Liver (tissue), 9 donors: ENCODE data around the gene TEX14. TPM values are rescaled to one million over a fixed set of nuclear protein-coding genes. Genes with fewer than 3 reads are reported as not detected.

Experiments used
- DNase-seq: peaks from one replicate; pipeline ENCODE4 v3.0.0-alpha.2; 2017; ENCODE audit warnings: low spot score
- H3K27ac ChIP-seq, 2 donors: one replicate each; pipeline ENCODE4 v1.7.0; 2013; ENCODE audit warnings: inconsistent platforms in 2 of 2, low read length in 2 of 2, control low read depth in 1 of 2, low read depth in 1 of 2, mild to moderate bottlenecking in 1 of 2
- H3K27me3 ChIP-seq, 4 donors: one replicate each; pipeline versions ENCODE4 v1.6.1 to v1.7.0; 2013; ENCODE audit warnings: low read length in 3 of 4, inconsistent platforms in 1 of 4, mild to moderate bottlenecking in 1 of 4, moderate library complexity in 1 of 4; ENCODE audit not compliant: control insufficient read depth in 4 of 4, insufficient read depth in 4 of 4
- H3K36me3 ChIP-seq, 4 donors: one replicate each; pipeline versions ENCODE4 v1.6.1 to v1.7.0; 2013; ENCODE audit warnings: low read length in 3 of 4, mild to moderate bottlenecking in 3 of 4, low read depth in 1 of 4, moderate library complexity in 1 of 4; ENCODE audit not compliant: control insufficient read depth in 4 of 4, insufficient read depth in 3 of 4
- H3K4me1 ChIP-seq, 4 donors: one replicate each; pipeline versions ENCODE4 v1.6.1 to v1.7.0; 2013; ENCODE audit warnings: low read length in 3 of 4, mild to moderate bottlenecking in 3 of 4, moderate library complexity in 1 of 4; ENCODE audit not compliant: control insufficient read depth in 4 of 4, insufficient read depth in 4 of 4
- H3K4me3 ChIP-seq, 3 donors: one replicate each; pipeline versions ENCODE4 v1.6.1 to v1.7.0; 2013; ENCODE audit warnings: low read length in 3 of 3, control low read depth in 1 of 3, low read depth in 1 of 3, mild to moderate bottlenecking in 1 of 3
- H3K9ac ChIP-seq, 2 donors: one replicate each; pipeline ENCODE4 v1.7.0; 2013; ENCODE audit warnings: low read length in 2 of 2, mild to moderate bottlenecking in 2 of 2, moderate library complexity in 2 of 2, control low read depth in 1 of 2, low read depth in 1 of 2
- H3K9me3 ChIP-seq, 4 donors: one replicate each; pipeline versions ENCODE4 v1.6.1 to v1.7.0; 2013; ENCODE audit warnings: low read length in 3 of 4; ENCODE audit not compliant: control insufficient read depth in 4 of 4
- ATF3 ChIP-seq: IDR thresholded peaks from 2 replicates; pipeline ENCODE4 v1.6.1; 2016; ENCODE audit warnings: antibody characterized with exemption
- EGR1 ChIP-seq, 2 donors: IDR thresholded peaks; 2 replicates each; pipeline ENCODE4 v1.6.1; 2016 to 2018; ENCODE audit warnings: antibody characterized with exemption in 2 of 2, low read depth in 2 of 2
- FOXA1 ChIP-seq: IDR thresholded peaks from 2 replicates; pipeline ENCODE4 v1.6.1; 2016; ENCODE audit warnings: antibody characterized with exemption
- FOXA2 ChIP-seq: IDR thresholded peaks from 2 replicates; pipeline ENCODE4 v1.6.1; 2016; ENCODE audit warnings: antibody characterized with exemption
- GABPA ChIP-seq, 2 donors: IDR thresholded peaks in 1 of 2; conservative IDR thresholded peaks in 1 of 2; 2 replicates each; pipeline ENCODE4 v1.6.1; 2016; ENCODE audit warnings: antibody characterized with exemption in 2 of 2, mild to moderate bottlenecking in 1 of 2, moderate library complexity in 1 of 2
- HNF4A ChIP-seq, 2 donors: conservative IDR thresholded peaks; 2 replicates each; pipeline ENCODE4 v1.6.1; 2016; ENCODE audit warnings: antibody characterized with exemption in 2 of 2, mild to moderate bottlenecking in 2 of 2
- HNF4G ChIP-seq: IDR thresholded peaks from 2 replicates; pipeline ENCODE4 v1.6.1; 2016; ENCODE audit warnings: antibody characterized with exemption
- NR2F2 ChIP-seq: IDR thresholded peaks from 2 replicates; pipeline ENCODE4 v1.6.1; 2016; ENCODE audit warnings: antibody characterized with exemption
- RAD21 ChIP-seq, 2 donors: IDR thresholded peaks; 2 replicates each; pipeline ENCODE4 v1.6.1; 2016; ENCODE audit warnings: antibody characterized with exemption in 2 of 2, mild to moderate bottlenecking in 2 of 2
- REST ChIP-seq: IDR thresholded peaks from 2 replicates; pipeline ENCODE4 v1.6.1; 2016; ENCODE audit warnings: antibody characterized with exemption, mild to moderate bottlenecking
- RXRA ChIP-seq, 2 donors: IDR thresholded peaks; 2 replicates each; pipeline ENCODE4 v1.6.1; 2017 to 2018; ENCODE audit warnings: antibody characterized with exemption in 2 of 2, mild to moderate bottlenecking in 1 of 2
- SP1 ChIP-seq: IDR thresholded peaks from 2 replicates; pipeline ENCODE4 v1.6.1; 2018; ENCODE audit warnings: antibody characterized with exemption, mild to moderate bottlenecking
- TAF1 ChIP-seq: conservative IDR thresholded peaks from 2 replicates; pipeline ENCODE4 v1.6.1; 2016; ENCODE audit warnings: antibody characterized with exemption, mild to moderate bottlenecking
- YY1 ChIP-seq: IDR thresholded peaks from 2 replicates; pipeline ENCODE4 v1.6.1; 2016; ENCODE audit warnings: antibody characterized with exemption, mild to moderate bottlenecking
- ZBTB33 ChIP-seq: IDR thresholded peaks from 2 replicates; pipeline ENCODE4 v1.6.1; 2016; ENCODE audit warnings: antibody characterized with exemption
- WGBS: extraction: QIAGEN DNeasy Blood & Tissue Kit; methylation state at CpG from one replicate; pipeline ENCODE4 v1.1.7; 2013; 5-methylcytosine and 5-hydroxymethylcytosine counted together
- polyA plus RNA-seq, 2 donors: library from polyadenylated mRNA; stranded (reverse) in 1 of 2; unstranded in 1 of 2; fragments of 200-250 nt in 1 of 2; fragments of >200 nt in 1 of 2; fragmentation: Nextera tagmentation in 1 of 2; extraction: Ambion mirVana in 1 of 2; gene quantifications; one replicate each; pipeline versions ENCODE4 v1.2.1 to v1.2.3, GENCODE V29; 2013 to 2015
- total RNA-seq, 2 donors: library from RNA; depleted of rRNA; stranded (reverse); fragments of >200 nt; gene quantifications; one replicate each; pipeline ENCODE4 v1.2.3, GENCODE V29; 2014
- TF ChIP-seq, protein P1 (sequence below): fragments of 150-350 bp; IDR thresholded peaks from 2 replicates; pipeline ENCODE4 v1.5.1; 2017; ENCODE audit warnings: improper control_type of control experiment, low read depth, low read length; ENCODE audit not compliant: missing input control
- TF ChIP-seq, protein P2 (sequence below): IDR thresholded peaks from 2 replicates; pipeline ENCODE4 v1.6.1; 2016; ENCODE audit warnings: antibody characterized with exemption
- donor health status: healthy.
- donor health status: healthy.
- donor health status: healthy.
- donor health status: healthy.
- donor health status: healthy.

Gene TEX14
- total and polyA plus RNA-seq, 4 donors, result 0.01 to 0.17 (median 0.13) TPM

- Histone ChIP-seq H3K9ac (peak overlapping the region; percentile 95 to 97), H3K27me3 (no peaks in the 10 kb centered on the region), H3K4me3 (peak overlapping the region; percentile 59 to 98 (median 95)), H3K4me1 (peaks cover 4 to 17% (median 12%) of the 10 kb centered on the region in 4 donors), H3K36me3 (peaks cover 0 to 2% (median 0%) of the 10 kb centered on the region in 4 donors), H3K27ac (peak overlapping the region in 1 of 2 donors; percentile 86), H3K9me3 (no peaks in the 10 kb centered on the region)
- no peak for DNase-seq
- TF ChIP-seq ZBTB33 (no peak), HNF4G (no peak), RXRA (IDR thresholded peaks at IDR 0.05) (no peak), NR2F2 (no peak), REST (no peak), YY1 (no peak), GABPA (IDR thresholded peaks at IDR 0.05 in 1 of 2, conservative IDR thresholded peaks at IDR 0.05 in 1 of 2) (no peak), HNF4A (conservative IDR thresholded peaks at IDR 0.05) (no peak), FOXA2 (no peak), FOXA1 (no peak), SP1 (no peak), TAF1 (no peak), EGR1 (IDR thresholded peaks at IDR 0.05; ENCODE audit: low read depth in 2 of 2) (no peak), RAD21 (IDR thresholded peaks at IDR 0.05) (no peak)
- TF ChIP-seq, protein P1, sequence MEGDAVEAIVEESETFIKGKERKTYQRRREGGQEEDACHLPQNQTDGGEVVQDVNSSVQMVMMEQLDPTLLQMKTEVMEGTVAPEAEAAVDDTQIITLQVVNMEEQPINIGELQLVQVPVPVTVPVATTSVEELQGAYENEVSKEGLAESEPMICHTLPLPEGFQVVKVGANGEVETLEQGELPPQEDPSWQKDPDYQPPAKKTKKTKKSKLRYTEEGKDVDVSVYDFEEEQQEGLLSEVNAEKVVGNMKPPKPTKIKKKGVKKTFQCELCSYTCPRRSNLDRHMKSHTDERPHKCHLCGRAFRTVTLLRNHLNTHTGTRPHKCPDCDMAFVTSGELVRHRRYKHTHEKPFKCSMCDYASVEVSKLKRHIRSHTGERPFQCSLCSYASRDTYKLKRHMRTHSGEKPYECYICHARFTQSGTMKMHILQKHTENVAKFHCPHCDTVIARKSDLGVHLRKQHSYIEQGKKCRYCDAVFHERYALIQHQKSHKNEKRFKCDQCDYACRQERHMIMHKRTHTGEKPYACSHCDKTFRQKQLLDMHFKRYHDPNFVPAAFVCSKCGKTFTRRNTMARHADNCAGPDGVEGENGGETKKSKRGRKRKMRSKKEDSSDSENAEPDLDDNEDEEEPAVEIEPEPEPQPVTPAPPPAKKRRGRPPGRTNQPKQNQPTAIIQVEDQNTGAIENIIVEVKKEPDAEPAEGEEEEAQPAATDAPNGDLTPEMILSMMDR, result no peak
- WGBS, result 78% methylated on average over 8 of the region's 8 CpGs
These were observed 1.4 kb upstream of the TEX14 start for GRCh38 chr17:58693208-58693607.

DNA sequence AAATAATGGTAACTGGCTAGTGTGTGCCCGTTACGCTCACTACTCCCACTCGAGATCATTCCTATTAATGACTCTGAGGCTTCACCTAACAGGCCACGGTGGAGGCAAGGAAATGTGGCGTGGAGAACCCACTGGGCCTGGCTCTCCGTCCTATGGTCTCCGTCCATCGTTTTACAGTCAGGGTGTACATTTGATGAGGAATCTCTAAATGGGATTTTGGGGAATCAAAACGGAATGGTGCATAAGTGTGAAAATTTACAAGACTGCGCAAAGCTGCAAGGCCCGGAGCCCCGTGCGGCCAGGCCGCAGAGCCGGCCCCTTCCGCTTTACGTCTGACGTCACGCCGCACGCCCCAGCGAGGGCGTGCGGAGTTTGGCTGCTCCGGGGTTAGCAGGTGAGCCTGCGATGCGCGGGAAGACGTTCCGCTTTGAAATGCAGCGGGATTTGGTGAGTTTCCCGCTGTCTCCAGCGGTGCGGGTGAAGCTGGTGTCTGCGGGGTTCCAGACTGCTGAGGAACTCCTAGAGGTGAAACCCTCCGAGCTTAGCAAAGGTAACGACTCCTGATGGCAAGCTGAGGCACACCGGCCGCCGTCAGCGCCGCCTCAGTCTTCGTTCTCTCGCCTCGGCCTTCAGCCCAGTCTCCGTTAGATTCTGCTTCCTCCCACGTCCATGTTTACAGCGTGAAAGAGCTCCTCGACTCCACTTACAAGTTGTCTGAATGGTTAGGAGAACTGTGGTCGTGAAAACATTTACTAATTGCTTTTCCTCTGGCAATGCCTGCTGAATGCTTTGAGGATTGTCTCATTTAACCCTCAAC, 602 bp upstream of the TEX14 start, which contains the start of gene RAD51C:
Gene RAD51C, plus strand, starts transcription at position 364 of the 817 bp plus-strand sequence. Its CDS starts 42 bp downstream, at position 406.
- Histone ChIP-seq H3K4me3 (peak within 1 kb of the TSS; percentile 59 to 98 (median 95)), H3K27ac (peak within 1 kb of the TSS; percentile 75 to 86), H3K27me3 (no peaks in the 10 kb centered on the region), H3K36me3 (peaks cover 0 to 2% (median 0%) of the 10 kb centered on the region in 4 donors), H3K4me1 (peaks cover 4 to 17% (median 12%) of the 10 kb centered on the region in 4 donors), H3K9me3 (no peaks in the 10 kb centered on the region), H3K9ac (peak within 1 kb of the TSS; percentile 95 to 97)
- DNase-seq, result peak; percentile 86
- 12% methylated on average over 50 of the region's 50 CpGs for WGBS
- TF ChIP-seq TAF1, result no peak
- peak; percentile 5 for TF ChIP-seq NR2F2
- no peak for TF ChIP-seq ATF3
- TF ChIP-seq REST, result peak; percentile 38
- peak in 1 of 2 donors; percentile 85 for TF ChIP-seq GABPA (IDR thresholded peaks at IDR 0.05 in 1 of 2, conservative IDR thresholded peaks at IDR 0.05 in 1 of 2)
- TF ChIP-seq RAD21 (IDR thresholded peaks at IDR 0.05), result peak in 1 of 2 donors; percentile 22
- peak; percentile 78 for TF ChIP-seq YY1
- no peak for TF ChIP-seq FOXA2
- no peak for TF ChIP-seq HNF4A (conservative IDR thresholded peaks at IDR 0.05)
- TF ChIP-seq RXRA (IDR thresholded peaks at IDR 0.05), result peak; percentile 42 to 55
- TF ChIP-seq FOXA1, result no peak
- TF ChIP-seq, protein P2, sequence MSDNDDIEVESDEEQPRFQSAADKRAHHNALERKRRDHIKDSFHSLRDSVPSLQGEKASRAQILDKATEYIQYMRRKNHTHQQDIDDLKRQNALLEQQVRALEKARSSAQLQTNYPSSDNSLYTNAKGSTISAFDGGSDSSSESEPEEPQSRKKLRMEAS, result peak; percentile 94
